Measurements from ENCODE around the gene DNAJC5. TPM values are rescaled to one million over a fixed set of nuclear protein-coding genes. Genes with fewer than 3 reads are reported as not detected.

The DNAJC5 gene
- total RNA-seq, 4 donors from 2014 or later: 24.3 to 47.5 (median 35.1) TPM

DNA sequence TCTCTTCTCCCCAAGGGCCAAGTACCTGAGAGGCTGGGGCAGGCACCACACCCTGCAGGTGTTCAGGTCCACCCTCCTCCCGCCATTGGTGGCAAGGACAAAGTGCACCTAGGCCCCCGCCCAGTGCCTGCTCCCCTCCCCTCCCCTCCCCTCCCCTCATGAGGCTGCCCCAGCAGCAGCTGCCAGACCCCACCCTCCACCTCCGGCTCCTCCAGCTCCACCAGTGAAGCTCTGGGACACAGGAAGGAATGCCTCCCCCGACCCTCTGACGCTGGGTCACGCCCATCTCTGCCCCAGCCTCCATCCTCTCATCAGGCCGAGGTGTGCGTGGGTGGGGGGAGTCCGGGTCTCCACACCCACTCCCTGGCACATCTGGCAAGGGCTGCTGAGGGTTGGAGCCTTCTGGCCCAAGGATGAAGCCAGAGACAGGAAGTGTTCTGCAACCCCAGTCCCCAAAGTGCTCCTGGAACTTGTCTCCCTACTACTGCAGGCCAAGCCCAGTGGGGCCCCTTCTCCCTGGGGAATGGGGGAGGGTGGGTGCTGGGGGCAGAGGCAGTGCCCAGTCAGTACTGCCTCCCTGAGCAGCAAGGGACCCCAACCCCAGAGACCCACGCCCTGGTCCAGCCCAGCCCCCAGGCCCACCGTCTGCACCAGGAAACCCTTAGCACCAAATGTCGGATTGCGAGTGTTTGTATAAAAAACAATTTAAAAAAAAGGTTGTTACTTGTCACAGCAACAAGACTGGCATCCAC is 62.9 kb downstream of the DNAJC5 start:
- TF ChIP-seq, protein P1, sequence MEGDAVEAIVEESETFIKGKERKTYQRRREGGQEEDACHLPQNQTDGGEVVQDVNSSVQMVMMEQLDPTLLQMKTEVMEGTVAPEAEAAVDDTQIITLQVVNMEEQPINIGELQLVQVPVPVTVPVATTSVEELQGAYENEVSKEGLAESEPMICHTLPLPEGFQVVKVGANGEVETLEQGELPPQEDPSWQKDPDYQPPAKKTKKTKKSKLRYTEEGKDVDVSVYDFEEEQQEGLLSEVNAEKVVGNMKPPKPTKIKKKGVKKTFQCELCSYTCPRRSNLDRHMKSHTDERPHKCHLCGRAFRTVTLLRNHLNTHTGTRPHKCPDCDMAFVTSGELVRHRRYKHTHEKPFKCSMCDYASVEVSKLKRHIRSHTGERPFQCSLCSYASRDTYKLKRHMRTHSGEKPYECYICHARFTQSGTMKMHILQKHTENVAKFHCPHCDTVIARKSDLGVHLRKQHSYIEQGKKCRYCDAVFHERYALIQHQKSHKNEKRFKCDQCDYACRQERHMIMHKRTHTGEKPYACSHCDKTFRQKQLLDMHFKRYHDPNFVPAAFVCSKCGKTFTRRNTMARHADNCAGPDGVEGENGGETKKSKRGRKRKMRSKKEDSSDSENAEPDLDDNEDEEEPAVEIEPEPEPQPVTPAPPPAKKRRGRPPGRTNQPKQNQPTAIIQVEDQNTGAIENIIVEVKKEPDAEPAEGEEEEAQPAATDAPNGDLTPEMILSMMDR (IDR thresholded peaks at IDR 0.05; ENCODE audit: low read depth): no peak

DNA sequence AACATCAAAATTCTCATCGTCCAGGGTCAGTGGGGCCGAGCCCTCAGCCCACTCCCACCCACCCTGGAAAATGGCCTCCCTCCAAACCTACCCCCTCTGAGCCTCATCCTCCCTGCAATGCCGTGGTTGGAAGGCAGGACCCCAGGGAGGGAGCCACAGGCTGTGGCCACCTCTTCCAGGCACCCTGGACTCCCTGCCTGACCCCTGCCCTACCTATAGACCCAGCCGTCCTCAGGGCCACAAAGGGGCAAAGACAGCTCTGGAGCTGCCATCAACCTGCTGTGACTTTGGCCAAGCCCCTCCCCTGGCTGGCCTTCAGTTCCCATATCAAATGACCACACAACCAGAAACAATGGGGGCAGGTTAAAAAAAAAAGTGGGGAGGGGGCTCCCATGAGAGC is 63.5 kb downstream of the DNAJC5 start:
- TF ChIP-seq, protein P1 (IDR thresholded peaks at IDR 0.05; ENCODE audit: low read depth): no peak

DNA sequence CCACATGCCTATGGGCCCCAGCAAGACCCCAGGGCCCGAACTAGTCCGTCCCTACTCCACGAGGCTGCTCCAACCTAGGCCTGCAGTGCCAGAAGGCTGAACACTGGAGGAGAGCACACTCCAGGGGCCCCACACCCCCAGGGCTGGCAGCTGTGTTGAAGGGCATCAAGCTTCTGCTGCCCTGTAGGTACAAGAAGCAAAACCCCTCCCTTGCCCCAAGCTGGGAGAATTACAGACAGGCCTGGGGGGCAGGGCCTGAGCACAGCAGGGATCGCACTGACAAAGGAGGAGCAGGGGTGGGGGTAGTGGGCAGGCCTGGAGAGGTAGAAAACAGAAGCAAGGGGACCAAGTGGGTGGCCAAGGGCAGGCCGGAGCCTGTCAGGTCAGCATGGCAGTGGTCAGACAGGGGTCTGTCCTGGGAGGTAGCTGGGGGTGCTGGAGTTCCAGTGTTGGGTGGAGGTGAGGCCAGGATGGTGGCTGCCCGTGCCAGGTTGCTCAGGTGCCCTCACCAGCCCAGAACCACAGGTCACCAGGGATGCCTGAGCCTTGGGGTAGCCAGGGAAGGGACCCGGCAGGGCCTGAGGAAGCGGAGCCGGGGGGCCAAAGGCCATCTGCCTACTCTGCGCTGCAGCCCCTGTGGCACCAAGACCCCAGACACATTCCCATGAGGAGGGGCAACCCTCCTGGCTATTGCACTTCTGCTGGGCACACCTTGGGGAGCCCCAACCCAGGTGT is 64.2 kb downstream of the DNAJC5 start:
- TF ChIP-seq, protein P1 (IDR thresholded peaks at IDR 0.05; ENCODE audit: low read depth): no peak

DNA sequence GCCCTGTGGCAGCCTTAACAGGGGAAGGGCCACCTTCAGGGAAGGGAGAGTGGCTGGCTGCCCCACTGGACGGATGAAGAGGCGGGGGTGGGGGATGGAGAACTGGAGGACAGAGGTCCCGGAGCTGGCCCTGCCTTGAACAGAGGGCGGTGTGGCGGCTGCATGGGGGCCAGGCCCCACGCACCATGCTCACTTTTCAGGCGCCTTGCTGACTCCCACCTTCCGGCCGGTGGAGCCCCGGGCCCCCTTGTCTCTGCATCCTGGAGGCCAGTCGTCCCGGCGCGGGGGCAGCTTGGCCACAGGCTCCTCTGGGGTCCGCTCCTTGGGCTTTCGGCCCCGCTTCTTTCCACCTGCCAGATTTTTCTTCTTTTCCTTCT is 64.8 kb downstream of the DNAJC5 start:
- TF ChIP-seq, protein P1 (IDR thresholded peaks at IDR 0.05; ENCODE audit: low read depth): no peak

GRCh38 chr20:63961664-63962425 is 66.9 kb downstream of the DNAJC5 start:
- TF ChIP-seq, protein P1 (IDR thresholded peaks at IDR 0.05; ENCODE audit: low read depth): no peak

DNA sequence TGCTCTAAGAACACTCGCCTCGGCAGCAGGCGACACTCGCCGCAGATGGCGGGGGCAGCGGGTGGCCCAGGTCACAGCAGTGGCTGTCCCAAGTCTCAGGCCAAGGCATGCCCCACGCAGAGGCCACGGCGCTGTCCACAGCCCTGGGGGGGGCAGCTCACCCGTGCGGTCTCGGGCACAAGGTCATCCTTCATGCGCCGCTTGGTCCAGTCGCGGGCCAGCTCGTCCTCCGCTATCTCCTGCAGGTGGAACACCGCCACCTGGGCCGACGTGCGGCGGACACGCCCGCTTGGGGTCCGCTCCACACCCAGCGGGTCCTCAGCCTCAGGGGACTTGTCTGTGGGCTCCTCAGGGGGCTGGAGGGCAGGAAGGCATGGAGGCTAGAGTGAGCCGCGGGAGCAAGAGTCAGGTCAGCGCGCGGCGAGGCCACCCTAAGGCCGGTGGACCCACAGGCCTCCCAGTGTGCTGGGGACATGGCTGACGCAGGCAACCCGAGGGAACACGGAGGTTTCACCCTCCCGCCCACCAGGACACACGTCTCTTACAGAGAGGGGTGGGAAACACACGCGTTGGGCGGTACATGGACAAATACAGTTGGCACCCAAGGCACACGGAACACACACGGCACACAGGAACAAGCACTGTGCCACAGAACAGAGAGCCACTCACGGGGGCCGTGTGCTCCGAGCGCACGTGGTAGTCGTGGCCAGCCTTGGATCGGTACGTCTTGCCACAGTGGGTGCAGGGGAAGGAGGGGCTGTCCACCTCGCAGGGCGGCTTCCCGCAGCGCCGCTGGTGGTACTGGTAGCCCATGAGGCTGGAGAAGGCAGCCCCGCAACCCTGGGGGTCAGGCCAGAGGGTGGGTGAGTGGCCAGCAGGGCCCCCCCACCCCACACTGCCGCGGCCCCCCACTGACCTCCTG is 67.8 kb downstream of the DNAJC5 start:
- TF ChIP-seq, protein P1 (IDR thresholded peaks at IDR 0.05; ENCODE audit: low read depth): no peak
